ENCODE data around the gene CIDEA.

DNA sequence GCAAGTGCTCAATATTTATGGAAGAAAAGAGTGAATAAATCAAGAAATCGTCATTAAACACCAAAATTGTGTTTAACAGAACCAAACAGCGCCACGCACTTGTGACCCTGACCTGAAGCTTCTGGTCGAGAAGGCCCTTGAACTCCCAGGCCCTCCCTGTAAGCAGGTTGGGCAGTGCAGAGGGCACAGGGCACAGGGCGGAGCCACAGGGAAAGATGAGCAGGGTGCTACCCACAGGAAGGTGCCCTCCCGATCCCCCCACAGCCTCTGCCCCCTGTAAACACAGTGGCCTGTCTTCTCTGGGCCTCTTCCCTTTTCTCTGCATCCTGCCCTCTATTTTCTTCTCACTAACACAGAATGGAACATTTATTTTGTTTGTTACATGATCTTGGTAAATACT is 37.0 kb downstream of the CIDEA start:
- TF ChIP-seq FOXM1 (IDR thresholded peaks at IDR 0.05; ENCODE audit: borderline replicate concordance, low read depth): no peak
- TF ChIP-seq EGR1 (IDR thresholded peaks at IDR 0.05): no peak
- TF ChIP-seq RAD21 (IDR thresholded peaks at IDR 0.05; ENCODE audit: low read depth): no peak
- TF ChIP-seq CREB1 (IDR thresholded peaks at IDR 0.05; ENCODE audit: low read depth): no peak
- TF ChIP-seq, protein P1, sequence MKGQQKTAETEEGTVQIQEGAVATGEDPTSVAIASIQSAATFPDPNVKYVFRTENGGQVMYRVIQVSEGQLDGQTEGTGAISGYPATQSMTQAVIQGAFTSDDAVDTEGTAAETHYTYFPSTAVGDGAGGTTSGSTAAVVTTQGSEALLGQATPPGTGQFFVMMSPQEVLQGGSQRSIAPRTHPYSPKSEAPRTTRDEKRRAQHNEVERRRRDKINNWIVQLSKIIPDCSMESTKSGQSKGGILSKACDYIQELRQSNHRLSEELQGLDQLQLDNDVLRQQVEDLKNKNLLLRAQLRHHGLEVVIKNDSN (IDR thresholded peaks at IDR 0.05): no peak
